AG08396 (cell line): ENCODE measurements around the gene EDAR.

Experiments used
- DNase-seq: peaks from one replicate; pipeline ENCODE4 v3.0.0; 2012; ENCODE audit warnings: low spot score, mixed read lengths

EDAR gene

DNA sequence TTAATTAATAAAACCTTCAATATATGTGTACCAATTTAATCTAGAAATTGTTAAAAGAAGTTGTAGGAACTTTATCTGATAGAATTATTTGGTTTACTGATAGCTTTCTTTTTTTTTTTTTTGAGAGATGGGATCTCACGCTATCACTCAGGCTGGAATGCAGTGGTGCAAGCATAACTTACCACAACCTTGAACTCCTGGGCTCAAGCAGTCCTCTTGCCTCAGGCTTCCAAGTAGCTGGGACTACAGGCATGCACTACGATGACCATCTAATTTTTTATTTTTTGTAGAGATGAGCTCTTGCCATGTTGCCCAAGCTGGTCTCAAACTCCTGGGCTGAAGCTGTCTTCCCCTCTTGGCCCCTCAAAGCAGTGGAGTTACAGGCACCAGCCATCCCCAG is 135.6 kb downstream of the EDAR start:
- DNase-seq = no peak

DNA sequence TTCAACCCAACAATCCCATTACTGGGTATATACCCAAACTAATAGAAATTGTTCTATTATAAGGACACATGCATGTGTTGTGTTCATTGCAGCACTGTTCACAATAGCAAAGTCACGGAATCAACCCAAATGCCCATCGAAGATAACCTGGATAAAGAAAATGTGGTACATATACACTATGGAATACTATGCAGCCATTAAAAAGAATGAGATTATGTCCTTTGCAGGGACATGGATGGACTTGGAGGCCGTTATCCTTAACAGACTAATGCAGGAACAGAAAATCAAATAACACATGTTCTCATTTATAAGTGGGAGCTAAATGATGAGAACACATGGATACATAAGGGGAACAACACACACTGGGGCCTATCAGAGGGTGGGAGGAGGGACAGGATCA is 136.6 kb downstream of the EDAR start:
- DNase-seq = no peak

DNA sequence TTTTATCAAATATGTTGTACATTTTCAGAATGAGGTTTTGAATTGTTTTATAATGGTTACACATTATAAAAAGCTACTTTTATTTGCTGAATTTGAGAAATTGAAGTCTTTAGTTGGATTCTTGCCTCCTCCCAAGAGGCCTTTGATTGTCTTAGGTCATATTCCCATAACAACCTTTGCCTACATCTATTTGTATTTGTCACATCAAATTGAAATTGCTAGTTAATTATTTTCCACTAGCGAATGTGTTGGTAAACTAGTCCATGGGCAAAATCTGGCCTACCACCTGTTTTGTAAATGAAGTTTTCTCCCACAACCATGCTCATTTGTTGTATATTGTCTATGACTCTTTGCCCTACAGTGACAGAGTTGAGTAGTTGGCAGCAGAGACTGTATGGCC is 142.0 kb downstream of the EDAR start:
- no peak for DNase-seq

DNA sequence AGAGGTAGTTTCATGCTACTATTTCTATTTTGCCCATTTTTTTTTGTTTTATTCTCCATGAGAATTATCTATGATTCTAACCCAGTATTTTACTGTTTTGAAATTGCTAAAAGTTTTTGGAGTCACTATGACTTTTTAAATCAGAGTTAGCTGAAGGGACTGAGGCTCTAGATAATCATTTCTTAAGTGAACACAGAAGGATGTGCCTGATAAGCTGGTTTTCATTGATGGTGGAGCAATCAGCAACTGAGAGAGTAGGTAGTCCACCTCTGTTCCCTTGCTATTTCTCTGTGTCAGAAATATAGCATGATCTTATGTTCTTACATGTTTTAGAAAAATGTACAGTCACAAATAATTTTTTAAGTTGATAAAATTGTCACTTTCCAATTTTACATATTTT is 143.1 kb downstream of the EDAR start:
- DNase-seq = no peak
